OCI-LY1 (cell line): ENCODE data around the gene TERT.
"Not testable (repeated sequence)": the region's sequence is repeated elsewhere in the genome, so short reads cannot be mapped to it uniquely, and the experiment has no call there.

Source experiments
- H2AFZ ChIP-seq: fragments of 200-600 bp; sonication (generic), shearing (Covaris generic); 2 replicates; pipeline ENCODE4 v1.6.0; 2014; ENCODE audit warnings: antibody characterized with exemption, mild to moderate bottlenecking, low read length
- H3F3A ChIP-seq: fragments of 200-600 bp; sonication (generic), shearing (Covaris generic); 2 replicates; pipeline ENCODE4 v1.6.0; 2014; ENCODE audit warnings: mild to moderate bottlenecking, antibody characterized with exemption, low read length, moderate library complexity; ENCODE audit not compliant: insufficient read depth
- H3K27ac ChIP-seq: fragments of 200-600 bp; sonication (generic); 2 replicates; pipeline ENCODE4 v1.5.1; 2014; ENCODE audit warnings: low read length, mixed run types, mild to moderate bottlenecking, low read depth; ENCODE audit not compliant: poor library complexity, severe bottlenecking
- H3K27me3 ChIP-seq: fragments of 200-600 bp; sonication (generic); 2 replicates; pipeline ENCODE4 v1.6.0; 2014; ENCODE audit warnings: antibody characterized with exemption, mild to moderate bottlenecking, low read length, moderate library complexity; ENCODE audit not compliant: insufficient read depth
- H3K36me3 ChIP-seq: fragments of 200-600 bp; sonication (generic); 2 replicates; pipeline ENCODE4 v1.6.1; 2014; ENCODE audit warnings: mild to moderate bottlenecking, antibody characterized with exemption, low read length, moderate library complexity, mixed read lengths; ENCODE audit not compliant: insufficient read depth
- H3K4me1 ChIP-seq: fragments of 200-600 bp; sonication (generic); 2 replicates; pipeline ENCODE4 v1.5.1; 2014; ENCODE audit warnings: mild to moderate bottlenecking, low read length, moderate library complexity; ENCODE audit not compliant: insufficient read depth, severe bottlenecking
- H3K4me2 ChIP-seq: fragments of 200-600 bp; sonication (generic), shearing (Covaris generic); 2 replicates; pipeline ENCODE4 v1.6.1; 2014; ENCODE audit warnings: low read length
- H3K4me3 ChIP-seq: fragments of 200-600 bp; sonication (generic); 2 replicates; pipeline ENCODE4 v1.5.1; 2014; ENCODE audit warnings: low read length, low read depth, mild to moderate bottlenecking, mixed read lengths; ENCODE audit not compliant: poor library complexity, severe bottlenecking
- H3K79me2 ChIP-seq: fragments of 200-600 bp; shearing (Covaris generic); 2 replicates; pipeline ENCODE4 v1.6.1; 2016; ENCODE audit warnings: mixed run types, low read length, mixed read lengths; ENCODE audit not compliant: insufficient read depth
- H3K9ac ChIP-seq: fragments of 200-600 bp; sonication (generic), shearing (Covaris generic); 2 replicates; pipeline ENCODE4 v1.6.1; 2014; ENCODE audit warnings: mild to moderate bottlenecking, low read length, mixed read lengths
- H3K9me2 ChIP-seq: fragments of 200-600 bp; sonication (generic), shearing (Covaris generic); 2 replicates; pipeline ENCODE4 v1.6.1; 2014; ENCODE audit warnings: low read depth, mild to moderate bottlenecking, low read length, mixed read lengths
- H3K9me3 ChIP-seq: fragments of 200-600 bp; shearing (Covaris generic); 2 replicates; pipeline ENCODE4 v1.6.1; 2014; ENCODE audit warnings: low read length, mixed read lengths
- H4K20me1 ChIP-seq: fragments of 200-600 bp; sonication (generic), shearing (Covaris generic); 2 replicates; pipeline ENCODE4 v1.6.0; 2016; ENCODE audit warnings: mild to moderate bottlenecking, low read length; ENCODE audit not compliant: insufficient read depth
- EZH2 ChIP-seq: fragments of 200-600 bp; sonication (generic), shearing (Covaris generic); IDR thresholded peaks from 2 replicates; pipeline ENCODE4 v1.8.0; 2017; ENCODE audit warnings: borderline replicate concordance, mixed run types, mild to moderate bottlenecking, antibody characterized with exemption, low read length, moderate library complexity, mixed read lengths
- TF ChIP-seq, protein P1 (sequence below): fragments of 200-600 bp; sonication (generic), shearing (Covaris generic); IDR thresholded peaks from 2 replicates; pipeline ENCODE4 v1.5.1; 2017; ENCODE audit warnings: mild to moderate bottlenecking, antibody characterized with exemption, low read length, moderate library complexity, mixed read lengths

Gene TERT

GRCh38 chr5:1342268-1342667 is 47.4 kb upstream of the TERT start:
- Histone ChIP-seq H4K20me1 (no peaks in the 10 kb centered on the region), H3K79me2 (peaks cover 9% of the 10 kb centered on the region), H3K36me3 (peaks cover 61% of the 10 kb centered on the region), H3K27ac (peak overlapping the region; percentile 92), H3K4me2 (peak overlapping the region; percentile 78), H3K4me1 (peaks cover 50% of the 10 kb centered on the region), H3K27me3 (no peaks in the 10 kb centered on the region), H3K9me3 (no peaks in the 10 kb centered on the region), H3F3A (no peaks in the 10 kb centered on the region), H2AFZ (no peak overlapping the region), H3K4me3 (peak overlapping the region; percentile 79), H3K9ac (peak overlapping the region; percentile 71), H3K9me2 (no peaks in the 10 kb centered on the region)
- TF ChIP-seq EZH2 = no peak
- TF ChIP-seq, protein P1, sequence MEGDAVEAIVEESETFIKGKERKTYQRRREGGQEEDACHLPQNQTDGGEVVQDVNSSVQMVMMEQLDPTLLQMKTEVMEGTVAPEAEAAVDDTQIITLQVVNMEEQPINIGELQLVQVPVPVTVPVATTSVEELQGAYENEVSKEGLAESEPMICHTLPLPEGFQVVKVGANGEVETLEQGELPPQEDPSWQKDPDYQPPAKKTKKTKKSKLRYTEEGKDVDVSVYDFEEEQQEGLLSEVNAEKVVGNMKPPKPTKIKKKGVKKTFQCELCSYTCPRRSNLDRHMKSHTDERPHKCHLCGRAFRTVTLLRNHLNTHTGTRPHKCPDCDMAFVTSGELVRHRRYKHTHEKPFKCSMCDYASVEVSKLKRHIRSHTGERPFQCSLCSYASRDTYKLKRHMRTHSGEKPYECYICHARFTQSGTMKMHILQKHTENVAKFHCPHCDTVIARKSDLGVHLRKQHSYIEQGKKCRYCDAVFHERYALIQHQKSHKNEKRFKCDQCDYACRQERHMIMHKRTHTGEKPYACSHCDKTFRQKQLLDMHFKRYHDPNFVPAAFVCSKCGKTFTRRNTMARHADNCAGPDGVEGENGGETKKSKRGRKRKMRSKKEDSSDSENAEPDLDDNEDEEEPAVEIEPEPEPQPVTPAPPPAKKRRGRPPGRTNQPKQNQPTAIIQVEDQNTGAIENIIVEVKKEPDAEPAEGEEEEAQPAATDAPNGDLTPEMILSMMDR = no peak

DNA sequence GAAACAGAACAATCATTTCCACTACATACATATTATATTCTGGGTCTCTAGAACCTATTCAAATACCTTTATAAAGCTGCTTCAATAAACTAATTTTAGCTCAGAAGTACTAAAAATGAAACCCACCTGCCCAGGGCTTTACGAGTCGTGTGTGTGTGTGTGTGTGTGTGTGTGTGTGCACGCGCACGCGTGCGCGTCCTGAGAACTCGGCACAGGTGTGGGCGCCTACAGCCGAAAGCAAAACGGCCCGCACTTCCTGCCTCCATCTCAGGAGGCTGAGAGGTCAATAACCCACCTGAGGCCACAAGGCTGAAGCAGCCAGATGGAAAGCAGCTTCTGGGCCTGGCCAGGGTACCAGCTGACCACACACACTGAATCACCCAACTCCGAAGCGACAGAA is 47.0 kb upstream of the TERT start:
- Histone ChIP-seq H3K27me3 (no peaks in the 10 kb centered on the region), H3K9ac (peak overlapping the region; percentile 71), H3K4me1 (peaks cover 54% of the 10 kb centered on the region), H3K79me2 (peaks cover 9% of the 10 kb centered on the region), H3K36me3 (peaks cover 65% of the 10 kb centered on the region), H3K4me2 (peak overlapping the region; percentile 78), H3K4me3 (peak overlapping the region; percentile 79), H3F3A (no peaks in the 10 kb centered on the region), H4K20me1 (no peaks in the 10 kb centered on the region), H3K27ac (peak overlapping the region; percentile 92), H3K9me3 (no peaks in the 10 kb centered on the region), H2AFZ (no peak overlapping the region), H3K9me2 (no peaks in the 10 kb centered on the region)
- TF ChIP-seq EZH2 = no peak
- TF ChIP-seq, protein P1 = no peak

GRCh38 chr5:1339818-1340210 is 44.9 kb upstream of the TERT start:
- H3K9me3 ChIP-seq, H3F3A ChIP-seq, H3K27me3 ChIP-seq, H3K27ac ChIP-seq, H3K9me2 ChIP-seq, H3K9ac ChIP-seq, H4K20me1 ChIP-seq, H3K79me2 ChIP-seq, H2AFZ ChIP-seq, H3K4me3 ChIP-seq, H3K4me2 ChIP-seq: not testable (repeated sequence)
- peaks cover 86% of the 10 kb centered on the region for H3K36me3 ChIP-seq
- peaks cover 55% of the 10 kb centered on the region for H3K4me1 ChIP-seq

DNA sequence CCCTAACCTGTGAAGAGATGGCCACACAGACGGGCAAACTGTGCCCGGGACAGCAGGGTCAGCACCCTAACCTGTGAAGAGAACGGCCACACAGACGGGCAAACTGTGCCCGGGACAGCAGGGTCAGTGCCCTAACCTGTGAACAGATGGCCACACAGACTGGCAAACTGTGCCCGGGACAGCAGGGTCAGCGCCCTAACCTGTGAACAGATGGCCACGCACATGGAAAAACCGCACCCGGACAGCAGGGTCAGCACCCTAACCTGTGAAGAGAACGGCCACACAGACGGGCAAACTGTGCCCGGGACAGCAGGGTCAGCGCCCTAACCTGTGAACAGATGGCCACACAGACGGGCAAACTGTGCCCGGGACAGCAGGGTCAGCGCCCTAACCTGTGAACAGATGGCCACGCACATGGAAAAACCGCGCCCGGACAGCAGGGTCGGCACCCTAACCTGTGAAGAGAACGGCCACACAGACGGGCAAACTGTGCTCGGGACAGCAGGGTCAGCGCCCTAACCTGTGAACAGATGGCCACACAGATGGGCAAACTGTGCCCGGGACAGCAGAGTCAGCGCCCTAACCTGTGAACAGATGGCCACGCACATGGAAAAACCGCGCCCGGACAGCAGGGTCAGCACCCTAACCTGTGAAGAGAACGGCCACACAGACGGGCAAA is 44.4 kb upstream of the TERT start:
- H2AFZ ChIP-seq, H3K4me3 ChIP-seq, H4K20me1 ChIP-seq, H3K79me2 ChIP-seq, H3K27me3 ChIP-seq, H3K9me3 ChIP-seq, H3K27ac ChIP-seq, H3K9me2 ChIP-seq, H3F3A ChIP-seq, H3K4me2 ChIP-seq, H3K9ac ChIP-seq: not testable (repeated sequence)
- peaks cover 55% of the 10 kb centered on the region for H3K4me1 ChIP-seq
- peaks cover 91% of the 10 kb centered on the region for H3K36me3 ChIP-seq
